NCI-H2107 (cell line): ENCODE measurements around the gene ZNF835.
"Not testable (repeated sequence)": the region's sequence is repeated elsewhere in the genome, so short reads cannot be mapped to it uniquely, and the experiment has no call there.

ENCODE experiments used
- DNase-seq: peaks from one replicate; lab custom pipeline; 2025; lab: John Stamatoyannopoulos, UW

ZNF835 gene

DNA sequence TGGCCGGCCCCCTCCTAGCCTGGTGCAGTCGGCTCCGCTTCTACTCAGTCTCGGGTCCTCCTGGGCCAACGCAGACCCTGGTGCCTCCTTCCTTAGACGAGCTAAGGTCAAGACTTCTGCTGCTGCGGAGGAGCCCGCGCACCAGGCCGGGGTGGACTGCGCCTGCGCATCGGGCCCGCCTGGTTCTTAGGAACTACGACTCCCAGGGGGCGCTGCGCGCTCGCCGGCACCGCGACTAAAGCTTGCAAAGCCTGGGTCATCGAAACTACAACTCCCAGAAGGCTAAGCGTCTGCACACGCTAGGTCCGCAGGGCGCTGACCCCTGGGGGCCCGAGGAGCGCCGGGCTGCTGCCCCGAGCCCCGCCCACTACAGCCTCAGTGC lies at the start of gene ZNF835:
Gene ZNF835, minus strand, starts transcription at position 145 of the 382 bp plus-strand sequence. CDS start 6,559 bp downstream, outside the sequence.
- DNase-seq: no peak

DNA sequence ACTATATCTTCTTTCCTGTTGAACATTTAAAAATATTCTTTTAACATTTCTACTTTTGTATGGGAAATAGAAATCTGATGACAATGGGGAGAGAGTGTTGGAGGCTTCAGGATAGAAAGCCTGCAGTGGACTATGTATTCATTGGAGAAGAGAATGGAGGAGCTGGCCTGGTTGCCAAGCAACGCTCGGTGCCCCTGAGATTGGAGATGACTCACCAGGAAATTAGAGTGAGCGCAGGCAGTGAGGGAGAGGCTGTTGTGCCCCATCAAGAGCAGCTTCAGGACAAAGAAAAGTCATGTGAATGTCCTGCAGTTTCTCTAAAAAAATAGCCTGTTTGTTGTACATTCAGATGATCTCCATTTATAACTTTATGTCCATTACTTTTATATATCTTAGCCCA lies 48.7 kb upstream of the ZNF835 start:
- no peak for DNase-seq

DNA sequence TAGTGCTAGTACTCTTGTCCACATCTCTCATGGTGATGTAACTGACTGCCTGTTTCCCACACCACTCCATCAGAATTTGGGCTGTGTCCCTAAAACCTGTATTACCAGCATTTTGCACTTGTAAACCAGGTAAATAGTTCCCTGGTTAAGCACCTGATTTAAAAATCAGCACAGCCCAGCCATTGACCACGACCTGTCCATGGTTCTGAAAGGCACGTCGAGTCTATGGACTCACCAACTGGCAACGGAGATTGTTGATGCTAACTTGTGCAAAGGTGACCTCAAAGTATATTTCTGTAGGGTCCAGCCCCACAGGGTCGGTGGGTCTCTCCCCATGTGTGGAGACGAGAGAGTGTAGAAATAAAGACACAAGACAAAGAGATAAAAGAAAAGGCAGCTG lies 46.7 kb upstream of the ZNF835 start:
- no peak for DNase-seq

DNA sequence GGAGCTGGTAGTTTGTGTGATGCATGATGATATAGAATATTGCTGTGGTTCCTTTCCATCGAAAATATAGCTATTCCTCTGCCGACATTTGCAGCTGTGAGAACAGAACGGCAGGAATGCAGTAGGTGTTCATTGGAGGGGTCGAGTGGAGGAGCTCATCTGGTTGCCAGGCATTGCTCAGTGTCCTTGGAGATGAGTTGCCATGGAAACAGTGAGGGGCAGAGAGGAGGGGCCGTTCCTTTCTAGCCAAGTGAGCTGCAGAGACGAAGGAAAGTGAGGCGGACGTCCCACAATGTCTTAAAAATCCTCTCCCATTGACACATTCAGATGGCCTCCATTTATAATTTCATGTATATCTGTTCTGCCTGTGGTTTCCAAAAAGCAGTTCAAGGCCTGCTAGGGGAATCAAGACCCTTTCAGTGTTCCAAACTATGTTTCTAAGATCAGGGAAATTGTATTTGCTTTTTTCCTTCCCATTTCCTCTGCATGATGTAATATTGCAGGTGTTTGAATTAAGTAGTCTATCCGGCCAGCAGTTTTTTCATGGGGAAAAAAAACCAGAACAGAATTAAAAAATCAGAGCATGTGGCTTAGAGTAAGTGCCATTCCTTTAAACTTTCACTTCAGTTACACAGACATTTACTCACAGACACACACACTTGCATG lies 41.2 kb upstream of the ZNF835 start:
- DNase-seq: no peak

DNA sequence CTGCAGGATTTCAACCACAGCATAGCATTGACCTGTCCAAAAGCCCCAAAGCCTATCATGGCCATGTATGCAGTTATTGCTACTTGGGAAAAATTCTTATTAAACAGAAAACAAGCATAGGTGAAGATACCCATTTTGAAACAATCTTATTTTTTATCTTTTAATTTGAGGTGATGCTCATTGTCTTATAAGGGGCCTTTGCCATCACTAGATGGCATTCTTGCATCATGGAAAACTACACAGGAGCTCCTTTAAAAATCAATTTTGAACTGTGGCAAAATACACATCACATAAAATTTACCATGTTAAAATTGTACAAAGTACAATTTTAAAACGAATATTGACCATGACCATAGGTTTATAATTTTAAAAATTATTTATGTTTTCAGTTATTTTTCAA lies 38.9 kb upstream of the ZNF835 start:
- no peak for DNase-seq

DNA sequence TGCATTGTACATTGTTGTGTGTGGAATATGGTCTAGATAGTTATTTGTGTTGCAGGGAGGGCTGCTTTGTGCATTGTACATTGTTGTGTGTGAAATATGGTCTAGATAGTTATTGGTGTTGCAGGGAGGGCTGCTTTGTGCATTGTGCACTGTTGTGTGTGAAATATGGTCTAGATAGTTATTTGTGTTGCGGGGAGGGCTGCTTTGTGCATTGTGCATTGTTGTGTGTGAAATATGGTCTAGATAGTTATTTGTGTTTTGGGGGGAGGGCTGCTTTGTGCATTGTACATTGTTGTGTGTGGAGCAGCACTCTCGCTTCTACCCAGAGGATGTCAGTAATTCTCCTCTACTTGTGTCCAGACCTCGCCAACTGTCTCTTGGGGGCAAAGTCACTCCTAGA lies 36.3 kb upstream of the ZNF835 start:
- no peak for DNase-seq

DNA sequence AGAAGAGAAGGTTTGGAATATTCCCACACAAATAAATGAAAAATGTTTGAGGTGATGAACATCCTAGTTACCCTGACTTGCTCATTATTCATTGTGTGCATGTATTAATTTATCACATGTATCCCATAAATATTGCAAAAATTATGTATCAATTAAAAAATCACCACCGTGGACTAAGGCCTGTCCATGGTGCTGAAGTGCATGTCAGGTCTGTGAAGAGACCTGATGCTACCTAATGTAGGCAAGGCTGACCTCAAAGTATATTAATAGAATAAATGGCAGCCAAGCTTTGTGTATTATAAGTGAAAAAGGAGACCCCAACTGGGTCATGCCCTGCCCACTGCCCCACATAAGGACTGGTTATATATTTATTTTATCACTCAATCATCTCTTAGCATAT lies 34.4 kb upstream of the ZNF835 start:
- DNase-seq: no peak

DNA sequence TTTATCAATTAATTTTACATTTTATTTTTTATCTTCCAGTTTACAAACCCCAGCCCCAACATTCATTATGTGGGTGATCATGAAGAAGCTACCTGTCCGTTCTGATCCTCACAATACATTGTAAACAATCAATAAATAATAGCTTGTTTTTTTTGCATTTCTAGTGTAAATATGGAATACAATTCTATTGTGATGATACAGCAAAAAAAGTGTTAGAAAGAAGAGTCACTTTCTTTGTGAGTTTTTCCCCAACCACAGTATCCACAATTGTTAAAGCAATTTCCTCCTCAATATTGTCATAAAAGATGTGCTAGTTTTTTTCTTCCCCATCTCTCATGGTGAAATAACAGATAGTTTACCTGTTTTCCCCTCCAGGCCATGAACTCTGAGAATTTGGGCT lies 30.3 kb upstream of the ZNF835 start:
- no peak for DNase-seq

DNA sequence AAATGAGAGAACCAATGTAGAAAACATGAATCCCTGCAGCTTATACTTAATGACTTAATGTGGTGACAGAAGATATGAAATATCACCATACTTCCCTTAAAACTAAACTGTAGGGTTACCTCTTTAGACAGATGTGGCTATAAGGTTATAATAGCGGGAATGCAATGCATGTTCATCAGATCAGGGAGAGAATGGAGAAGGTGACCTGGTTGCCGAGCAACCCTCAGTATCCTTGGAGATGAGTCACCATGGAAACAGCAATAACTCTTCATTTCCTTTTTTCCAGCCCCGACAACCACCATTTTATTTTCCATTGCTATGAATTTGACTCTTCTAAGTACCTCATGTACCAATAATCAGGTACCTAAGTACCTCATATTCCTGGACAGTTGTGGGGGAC lies 28.0 kb upstream of the ZNF835 start:
- DNase-seq: no peak

DNA sequence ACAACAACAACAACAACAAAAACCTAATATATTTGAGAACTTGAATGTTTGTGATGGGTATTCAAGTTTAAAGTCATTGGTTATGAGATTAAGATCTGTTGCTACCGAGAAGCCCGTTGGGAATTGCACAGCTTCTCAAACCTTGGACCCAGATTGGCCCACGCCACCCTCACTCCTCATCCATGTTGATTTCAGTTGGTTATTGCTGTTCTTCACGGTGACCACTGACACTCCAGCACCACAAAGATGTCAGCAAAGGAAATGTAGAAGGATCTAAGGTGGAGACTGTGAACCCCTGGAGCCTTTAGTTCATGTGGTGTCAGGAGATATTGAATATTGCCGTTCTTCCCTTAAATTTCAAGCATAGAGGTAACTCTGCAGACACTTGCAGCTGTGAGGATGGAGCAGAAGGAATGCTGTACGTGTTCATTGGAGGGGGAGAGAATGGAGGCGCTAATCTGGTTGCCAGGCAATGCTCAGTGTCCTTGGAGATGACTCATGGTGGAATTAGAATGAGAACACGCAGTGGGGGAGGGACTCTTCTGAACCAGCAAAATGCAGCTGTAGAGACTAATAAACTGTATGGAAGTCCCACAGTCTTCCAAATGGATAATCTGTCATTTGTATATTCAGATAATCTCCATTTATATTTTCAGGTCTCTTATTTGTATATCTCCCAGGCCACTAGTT lies 20.8 kb upstream of the ZNF835 start:
- DNase-seq: no peak

DNA sequence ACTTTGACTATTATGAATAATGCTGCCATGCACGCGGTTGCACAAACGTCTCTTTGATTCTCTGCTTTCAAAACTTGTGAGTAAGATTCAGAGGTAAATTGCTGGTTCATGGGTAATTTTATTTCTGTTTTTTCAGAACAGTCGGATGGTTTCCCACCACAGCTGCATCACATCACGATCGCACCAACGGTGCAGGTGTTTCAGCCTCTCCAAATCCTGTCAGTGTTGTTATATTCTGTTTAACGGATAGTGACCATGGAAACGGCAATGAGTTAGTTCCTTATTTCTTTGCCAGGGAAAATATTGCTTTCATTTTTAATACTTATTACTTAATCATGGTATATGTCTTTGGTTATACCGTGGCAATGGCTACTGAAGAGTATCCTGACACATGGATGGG lies 19.1 kb upstream of the ZNF835 start:
- no peak for DNase-seq

DNA sequence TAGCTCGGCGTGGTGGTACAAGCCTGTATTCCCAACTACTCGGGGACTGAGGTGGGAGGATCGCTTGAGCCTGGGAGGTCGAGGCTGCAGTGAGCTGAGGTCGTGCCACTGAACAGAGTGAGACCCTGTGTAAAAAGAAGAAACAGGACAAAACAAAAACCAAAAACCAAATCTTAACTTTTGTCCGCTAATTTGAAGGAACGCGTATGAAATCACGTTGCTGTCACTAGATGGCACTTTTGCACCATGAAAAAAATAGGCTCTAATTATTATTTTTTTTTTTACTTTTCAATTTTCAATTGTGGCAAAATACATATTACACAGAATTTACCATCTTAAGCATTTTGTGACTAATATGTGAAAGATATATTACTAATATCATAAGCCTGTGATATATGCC lies 17.6 kb upstream of the ZNF835 start:
- no peak for DNase-seq

DNA sequence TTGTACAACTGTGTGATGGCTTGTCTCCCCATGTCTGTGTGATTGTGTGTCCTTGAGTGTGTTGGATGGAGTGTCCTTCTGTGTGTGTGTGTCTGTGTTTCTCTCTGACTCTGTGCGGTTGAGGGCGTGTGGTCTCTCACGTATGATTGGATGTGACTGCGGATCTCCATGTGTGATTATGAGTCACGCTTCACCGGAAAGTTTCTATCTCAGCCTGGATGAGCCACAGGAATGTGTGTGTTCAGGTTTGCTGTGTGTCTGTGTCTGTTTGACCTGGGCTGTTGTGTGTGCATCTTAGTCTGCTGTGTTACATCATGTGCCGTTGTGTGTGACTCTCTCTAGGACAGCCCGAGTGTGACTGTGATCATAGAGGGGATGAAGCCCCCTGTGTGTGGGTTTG lies 15.5 kb upstream of the ZNF835 start:
- DNase-seq: no peak

DNA sequence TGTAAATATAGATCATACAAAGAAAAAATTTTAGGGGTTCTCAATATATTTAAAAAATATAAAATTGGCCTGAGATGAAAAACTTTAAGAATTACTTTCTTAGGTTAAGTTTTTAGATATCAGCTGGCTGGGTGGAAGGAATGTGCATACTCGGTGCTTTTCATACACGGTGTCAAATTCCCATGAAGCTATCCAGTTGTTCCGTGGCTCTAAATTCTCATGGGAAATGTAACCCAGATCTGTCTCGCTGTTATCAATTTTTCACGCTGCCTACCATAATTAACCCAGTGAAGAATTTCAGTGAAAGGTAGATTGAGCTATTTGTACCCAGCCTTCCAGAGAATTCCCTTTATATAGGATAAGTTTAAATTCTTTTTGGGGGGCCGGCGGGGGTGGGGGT lies 11.6 kb upstream of the ZNF835 start:
- no peak for DNase-seq

DNA sequence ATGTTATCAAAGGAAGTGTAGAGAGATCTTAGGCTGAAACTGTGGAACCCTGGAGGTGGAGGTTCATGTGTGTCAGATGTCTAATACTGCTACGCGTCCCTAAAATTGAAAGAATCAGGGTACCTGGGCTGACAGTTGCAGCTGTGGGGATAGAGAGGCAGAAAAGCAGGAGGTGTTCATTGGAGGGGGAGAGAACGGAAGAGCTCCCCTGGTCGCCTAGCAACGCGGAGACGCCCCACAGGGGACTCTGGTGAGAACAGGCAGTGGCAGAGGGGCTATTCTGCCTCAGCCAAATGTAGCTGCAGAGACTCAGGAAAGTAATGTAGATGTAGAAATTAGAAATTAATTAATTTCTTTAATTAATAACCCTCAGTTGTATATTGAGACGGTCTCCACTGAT lies 10.1 kb upstream of the ZNF835 start:
- no peak for DNase-seq

DNA sequence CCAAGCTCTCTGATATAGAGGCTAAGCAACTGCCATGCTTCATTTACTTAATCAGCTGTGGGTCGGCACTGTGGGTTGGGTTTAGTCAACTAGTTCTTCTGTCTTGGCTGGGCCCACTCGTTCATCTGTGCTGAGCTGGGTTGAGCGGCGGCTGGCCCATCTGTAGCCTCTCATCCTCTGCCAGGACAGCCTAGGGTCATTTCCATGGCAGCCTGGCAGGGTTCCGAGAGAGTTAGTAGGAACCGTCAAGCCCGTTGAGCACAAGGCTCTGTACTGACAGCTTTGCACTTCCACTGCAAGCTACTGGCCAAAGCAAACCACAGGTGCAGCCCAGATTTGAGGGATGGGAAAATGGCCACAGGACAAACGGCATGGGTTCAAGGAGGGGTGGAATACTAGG lies 6.6 kb upstream of the ZNF835 start:
- DNase-seq: no peak

DNA sequence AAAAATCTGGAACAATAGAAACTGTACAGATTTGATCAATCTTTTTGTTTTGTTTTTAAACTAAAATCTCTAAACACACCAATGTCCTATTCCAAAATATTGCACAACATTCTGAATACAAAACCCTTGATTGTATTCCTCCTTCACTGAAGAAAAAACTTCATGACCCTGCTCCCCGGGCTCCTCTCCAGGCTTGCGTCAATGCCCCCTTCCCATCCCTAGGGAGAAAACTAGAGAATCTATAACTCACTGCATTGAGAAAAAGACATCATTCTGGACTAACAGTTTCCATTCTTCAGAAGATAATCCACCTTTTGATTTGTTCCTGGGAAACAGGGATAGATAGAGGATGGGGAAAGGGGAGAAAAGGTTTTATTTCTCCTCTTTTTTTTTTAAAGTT lies 1.1 kb upstream of the ZNF835 start:
- not testable (repeated sequence) for DNase-seq

DNA sequence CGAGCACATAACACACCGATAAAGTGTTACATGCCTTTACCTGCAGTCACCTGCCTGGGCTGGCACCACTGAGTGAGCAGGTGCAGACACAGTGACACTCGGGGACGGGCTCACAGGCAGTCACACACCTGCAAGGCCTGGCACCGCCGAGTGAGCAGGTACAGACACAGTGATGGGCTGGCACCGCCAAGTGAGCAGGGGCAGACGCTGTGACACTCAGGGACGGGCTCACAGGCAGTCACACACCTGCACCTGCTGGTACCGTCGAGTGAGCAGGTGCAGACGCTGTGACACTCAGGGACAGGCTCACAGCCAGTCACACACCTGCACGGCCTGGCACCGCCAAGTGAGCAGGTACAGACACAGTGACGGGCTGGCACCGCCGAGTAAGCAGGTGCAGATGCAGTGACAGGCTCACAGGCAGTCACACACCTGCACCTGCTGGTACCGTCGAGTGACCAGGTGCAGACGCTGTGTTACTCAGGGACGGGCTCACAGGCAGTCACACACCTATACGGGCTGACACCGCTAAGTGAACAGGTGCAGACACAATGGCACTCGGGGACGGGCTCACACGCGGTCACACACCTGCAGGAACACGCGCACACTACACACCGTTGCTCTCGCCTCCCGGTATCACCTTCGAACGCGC lies 470 bp downstream of the ZNF835 start:
- no peak for DNase-seq

DNA sequence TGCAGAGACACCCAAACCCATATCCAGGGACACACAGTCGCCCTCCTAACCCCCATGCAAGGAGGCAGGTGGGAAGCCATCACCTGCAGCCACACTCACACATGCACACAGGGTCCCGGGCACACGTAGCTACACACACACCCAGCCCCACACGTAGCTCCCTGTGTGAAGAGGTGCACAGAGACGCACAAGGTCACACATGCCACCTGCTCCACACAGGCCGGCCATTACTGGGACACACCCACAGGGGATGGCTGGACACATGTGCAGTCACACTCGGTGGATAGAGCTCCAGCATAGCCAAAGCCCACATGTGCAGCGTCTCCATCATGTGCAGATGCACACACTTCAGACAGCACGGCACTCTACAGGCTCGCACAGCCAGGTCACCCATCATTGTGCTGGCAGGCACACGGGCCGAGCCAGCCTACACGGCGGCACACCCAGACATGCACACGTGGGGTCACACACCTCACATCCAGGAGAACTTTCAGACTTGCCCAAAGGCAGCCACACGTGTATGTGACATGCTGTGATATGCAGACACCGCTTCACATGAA lies 1.1 kb downstream of the ZNF835 start:
- no peak for DNase-seq

DNA sequence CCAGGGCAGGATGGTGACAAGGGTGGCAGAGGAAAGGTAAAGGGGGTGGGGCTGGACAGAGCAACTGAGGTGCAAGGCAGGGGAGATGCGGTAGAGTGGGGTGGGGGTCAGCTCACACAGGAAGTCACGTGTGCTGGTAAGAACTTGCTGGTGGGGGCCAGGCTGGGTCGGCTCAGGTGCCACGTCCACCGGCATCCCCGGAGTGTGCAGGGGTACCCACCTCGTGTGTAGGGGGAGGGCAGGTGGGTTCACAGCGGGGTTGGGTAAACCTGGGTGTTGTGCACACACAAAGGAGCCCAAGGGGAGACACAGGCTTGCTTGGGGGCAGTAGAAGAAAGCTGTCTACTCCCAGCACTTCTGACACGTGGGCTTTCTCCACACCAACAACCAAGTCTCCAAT lies 2.9 kb downstream of the ZNF835 start:
- no peak for DNase-seq

DNA sequence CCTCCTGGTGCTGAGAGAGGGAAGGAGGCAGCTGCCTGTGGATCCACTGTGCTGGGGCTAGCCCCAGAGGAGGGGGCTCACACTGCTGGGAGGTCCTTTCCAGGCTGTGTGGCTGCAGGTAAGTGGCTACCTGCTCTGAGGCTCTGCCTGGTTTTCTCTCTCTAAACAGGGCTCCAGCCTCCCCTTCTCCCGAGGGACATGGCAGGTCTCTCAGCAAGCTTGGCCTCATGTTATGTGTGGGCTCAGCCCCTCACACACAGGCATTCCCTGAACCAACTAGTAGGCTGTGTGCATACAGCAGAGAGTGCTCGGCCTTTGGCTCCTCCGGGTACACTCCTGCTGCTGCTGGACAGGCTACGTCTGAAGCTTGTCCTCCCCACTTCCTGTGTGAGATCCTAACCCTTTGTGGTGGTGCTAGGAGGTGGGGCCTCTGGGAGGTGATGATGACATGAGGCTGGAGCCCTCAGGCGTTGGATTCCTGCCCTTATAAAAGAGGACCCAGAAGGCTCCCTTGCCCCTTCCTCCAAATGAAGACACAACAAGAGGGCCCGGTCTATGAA lies 4.2 kb downstream of the ZNF835 start:
- DNase-seq: no peak

DNA sequence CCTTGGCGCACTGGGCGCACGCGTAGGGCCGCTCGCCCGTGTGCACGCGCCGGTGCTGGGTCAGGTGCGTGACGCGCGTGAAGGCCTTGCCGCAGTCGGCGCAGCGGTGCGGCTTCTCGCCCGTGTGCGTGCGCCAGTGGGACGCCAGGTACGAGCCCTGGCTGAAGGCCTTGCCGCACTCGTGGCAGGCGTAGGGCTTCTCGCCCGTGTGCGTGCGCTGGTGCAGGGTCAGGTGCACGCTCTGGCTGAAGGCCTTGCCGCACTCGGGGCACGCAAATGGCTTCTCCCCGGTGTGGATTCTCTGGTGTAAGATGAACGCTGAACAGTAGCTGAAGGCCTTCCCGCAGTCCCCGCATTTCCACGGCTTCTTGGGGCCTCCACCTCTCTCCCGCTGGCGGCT lies 7.0 kb downstream of the ZNF835 start:
- DNase-seq: no peak

DNA sequence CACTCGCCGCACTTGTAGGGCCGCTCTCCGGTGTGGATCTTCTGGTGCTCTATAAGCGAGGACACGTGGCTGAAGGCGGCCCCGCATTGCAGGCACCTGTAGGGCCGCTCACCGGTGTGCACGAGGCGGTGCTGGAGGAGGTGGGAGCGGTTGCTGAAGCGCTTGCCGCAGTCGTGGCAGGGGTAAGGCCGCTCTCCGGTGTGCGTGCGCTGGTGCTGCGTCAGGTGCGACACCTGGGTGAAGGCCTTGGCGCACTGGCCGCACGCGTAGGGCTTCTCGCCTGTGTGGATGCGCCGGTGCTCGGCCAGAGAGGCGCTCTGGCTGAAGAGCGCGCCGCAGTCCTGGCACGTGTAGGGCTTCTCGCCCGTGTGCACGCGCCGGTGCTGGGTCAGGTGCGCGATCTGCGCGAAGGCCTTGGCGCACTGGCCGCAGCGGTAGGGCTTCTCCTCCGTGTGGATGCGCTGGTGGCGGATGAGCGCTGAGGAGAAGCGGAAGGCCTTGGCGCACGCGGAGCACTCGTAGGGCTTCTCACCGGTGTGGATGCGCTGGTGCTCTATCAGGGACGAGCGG lies 7.5 kb downstream of the ZNF835 start:
- no peak for DNase-seq
